Activated CD8-positive, alpha-beta memory T cell treated with anti-CD3 and anti-CD28 coated beads for 36 hours (primary cell): ENCODE measurements around the gene SUFU. TPM values are rescaled to one million over a fixed set of nuclear protein-coding genes. Genes with fewer than 3 reads are reported as not detected.
"Not testable (repeated sequence)": the region's sequence is repeated elsewhere in the genome, so short reads cannot be mapped to it uniquely, and the experiment has no call there.

Experiments
- CTCF ChIA-PET: fragments of 350-600 bp; sonication (Branson Sonifier 250); formaldehyde crosslinking; loops from one replicate; lab custom pipeline; 2021; ENCODE audit warnings: antibody characterized with exemption; lab: Charles Lee
- POLR2A ChIA-PET: fragments of 350-600 bp; sonication (Branson Sonifier 250); formaldehyde crosslinking; loops from one replicate; lab custom pipeline; 2021; ENCODE audit warnings: antibody characterized with exemption; lab: Charles Lee
- total RNA-seq, 2 experiments: library from RNA; stranded (reverse); gene quantifications; one replicate each; pipeline ENCODE4 v1.2.3, GENCODE V29; 2021

The SUFU gene
- total RNA-seq, 2 experiments from 2014 or later: 6.8 to 7.4 TPM

GRCh38 chr10:102657451-102657850 is 153.7 kb downstream of the SUFU start:
- CTCF ChIA-PET: no interaction called here
- POLR2A ChIA-PET: interaction anchor here (0.6 to 1.0 kb wide), 2 partner anchors 13 to 16 kb away, joined by 3 to 4 read pairs; partner anchors contain the start of gene TRIM8

- ChIA-PET CTCF (no interaction called here), POLR2A (interaction anchor here (1.0 to 1.4 kb wide), 2 partner anchors 12 to 16 kb away, joined by 4 read pairs; no protein-coding TSS in a partner anchor)
Measured at GRCh38 chr10:102657984-102658724, 154.4 kb downstream of the SUFU start.

- ChIA-PET POLR2A (interaction anchor here (1.0 to 1.4 kb wide), 2 partner anchors 8 to 13 kb away, joined by 3 to 4 read pairs; no protein-coding TSS in a partner anchor), CTCF (interaction anchor here (0.7 kb wide), 2 partner anchors 27 to 570 kb away, joined by 3 to 4 read pairs; no protein-coding TSS in a partner anchor)
Measured at GRCh38 chr10:102658802-102659201, 155.0 kb downstream of the SUFU start.

- POLR2A ChIA-PET: interaction anchor here (0.7 to 2.6 kb wide), 7 partner anchors 11 to 83 kb away, joined by 3 to 39 read pairs (median 5); partner anchors contain the start of genes ARL3, SFXN2 and TRIM8
- CTCF ChIA-PET: interaction anchor here (0.6 to 1.6 kb wide), 9 partner anchors 8 to 54 kb away, joined by 3 to 6 read pairs (median 3); partner anchors contain the start of genes ARL3 and SFXN2
Measured at GRCh38 chr10:102660888-102661657, 157.3 kb downstream of the SUFU start.

- CTCF ChIA-PET: interaction anchor here (0.6 to 1.6 kb wide), 6 partner anchors 12 to 52 kb away, joined by 3 to 6 read pairs (median 4); partner anchors contain the start of gene ARL3
Measured at GRCh38 chr10:102661658-102662028, 157.9 kb downstream of the SUFU start.

GRCh38 chr10:102665904-102666509 is 162.2 kb downstream of the SUFU start:
- CTCF ChIA-PET: interaction anchor here (0.6 to 1.4 kb wide), 4 partner anchors 20 to 236 kb away, joined by 3 to 6 read pairs (median 3); no protein-coding TSS in a partner anchor
- POLR2A ChIA-PET: no interaction called here

More at GRCh38 chr10:102661658-102662028, 157.9 kb downstream of the SUFU start:
- POLR2A ChIA-PET: interaction anchor here (1.2 to 2.6 kb wide), 5 partner anchors 12 to 83 kb away, joined by 4 to 39 read pairs (median 5); partner anchors contain the start of gene TRIM8

GRCh38 chr10:102667411-102667810 is 163.6 kb downstream of the SUFU start:
- CTCF ChIA-PET: interaction anchor here (0.6 kb wide), 2 partner anchors 25 to 33 kb away, joined by 3 read pairs; no protein-coding TSS in a partner anchor
- POLR2A ChIA-PET: not testable (repeated sequence)

GRCh38 chr10:102668326-102669107 is 164.7 kb downstream of the SUFU start:
- CTCF ChIA-PET: interaction anchor here (0.6 to 1.9 kb wide), 4 partner anchors 8 to 24 kb away, joined by 3 to 6 read pairs (median 3); no protein-coding TSS in a partner anchor
- POLR2A ChIA-PET: no interaction called here

GRCh38 chr10:102669206-102670064 is 165.7 kb downstream of the SUFU start:
- CTCF ChIA-PET: interaction anchor here (0.6 to 1.9 kb wide), 5 partner anchors 9 to 25 kb away, joined by 3 to 6 read pairs (median 3); no protein-coding TSS in a partner anchor
- POLR2A ChIA-PET: interaction anchor here (0.6 to 1.3 kb wide), 2 partner anchors 21 to 23 kb away, joined by 3 read pairs; no protein-coding TSS in a partner anchor

- POLR2A ChIA-PET: interaction anchor here (0.6 to 1.3 kb wide), 3 partner anchors 18 to 24 kb away, joined by 3 read pairs; no protein-coding TSS in a partner anchor
- CTCF ChIA-PET: interaction anchor here (0.6 to 1.9 kb wide), 3 partner anchors 9 to 115 kb away, joined by 4 to 6 read pairs (median 5); no protein-coding TSS in a partner anchor
Measured at GRCh38 chr10:102670065-102670670, 166.4 kb downstream of the SUFU start.

- ChIA-PET CTCF (interaction anchor here (0.6 kb wide), 1 partner anchor 244 kb away, joined by 3 read pairs; no protein-coding TSS in a partner anchor), POLR2A (interaction anchor here (0.7 to 1.3 kb wide), 2 partner anchors 19 to 25 kb away, joined by 3 read pairs; no protein-coding TSS in a partner anchor)
Measured at GRCh38 chr10:102670871-102671434, 167.2 kb downstream of the SUFU start.

GRCh38 chr10:102673236-102673818 is 169.6 kb downstream of the SUFU start:
- ChIA-PET CTCF (interaction anchor here (1.1 to 1.9 kb wide), 4 partner anchors 9 to 41 kb away, joined by 3 to 6 read pairs (median 3); partner anchors contain the start of genes ARL3 and SFXN2), POLR2A (interaction anchor here (0.9 kb wide), 2 partner anchors 12 to 28 kb away, joined by 3 to 4 read pairs; no protein-coding TSS in a partner anchor)

GRCh38 chr10:102673819-102674511 is 170.2 kb downstream of the SUFU start:
- POLR2A ChIA-PET: interaction anchor here (0.5 to 0.9 kb wide), 5 partner anchors 13 to 417 kb away, joined by 3 to 4 read pairs (median 3); no protein-coding TSS in a partner anchor
- CTCF ChIA-PET: interaction anchor here (0.8 to 1.9 kb wide), 8 partner anchors 9 to 47 kb away, joined by 3 to 6 read pairs (median 3); partner anchors contain the start of genes ARL3 and SFXN2

GRCh38 chr10:102674566-102674965 is 170.8 kb downstream of the SUFU start:
- CTCF ChIA-PET: interaction anchor here (0.8 to 1.9 kb wide), 7 partner anchors 14 to 48 kb away, joined by 3 to 6 read pairs (median 3); partner anchors contain the start of genes ARL3 and SFXN2
- POLR2A ChIA-PET: interaction anchor here (0.5 to 0.9 kb wide), 4 partner anchors 29 to 417 kb away, joined by 3 to 4 read pairs (median 3); no protein-coding TSS in a partner anchor
